GM12872 (cell line): ENCODE results near the gene HIVEP1.

ENCODE experiments used
- TF ChIP-seq, protein P1 (sequence below): IDR thresholded peaks from 3 replicates; pipeline ENCODE4 v1.5.1; 2011; ENCODE audit warnings: low read depth, mild to moderate bottlenecking, low read length, moderate library complexity; ENCODE audit not compliant: insufficient read depth

Gene HIVEP1

DNA sequence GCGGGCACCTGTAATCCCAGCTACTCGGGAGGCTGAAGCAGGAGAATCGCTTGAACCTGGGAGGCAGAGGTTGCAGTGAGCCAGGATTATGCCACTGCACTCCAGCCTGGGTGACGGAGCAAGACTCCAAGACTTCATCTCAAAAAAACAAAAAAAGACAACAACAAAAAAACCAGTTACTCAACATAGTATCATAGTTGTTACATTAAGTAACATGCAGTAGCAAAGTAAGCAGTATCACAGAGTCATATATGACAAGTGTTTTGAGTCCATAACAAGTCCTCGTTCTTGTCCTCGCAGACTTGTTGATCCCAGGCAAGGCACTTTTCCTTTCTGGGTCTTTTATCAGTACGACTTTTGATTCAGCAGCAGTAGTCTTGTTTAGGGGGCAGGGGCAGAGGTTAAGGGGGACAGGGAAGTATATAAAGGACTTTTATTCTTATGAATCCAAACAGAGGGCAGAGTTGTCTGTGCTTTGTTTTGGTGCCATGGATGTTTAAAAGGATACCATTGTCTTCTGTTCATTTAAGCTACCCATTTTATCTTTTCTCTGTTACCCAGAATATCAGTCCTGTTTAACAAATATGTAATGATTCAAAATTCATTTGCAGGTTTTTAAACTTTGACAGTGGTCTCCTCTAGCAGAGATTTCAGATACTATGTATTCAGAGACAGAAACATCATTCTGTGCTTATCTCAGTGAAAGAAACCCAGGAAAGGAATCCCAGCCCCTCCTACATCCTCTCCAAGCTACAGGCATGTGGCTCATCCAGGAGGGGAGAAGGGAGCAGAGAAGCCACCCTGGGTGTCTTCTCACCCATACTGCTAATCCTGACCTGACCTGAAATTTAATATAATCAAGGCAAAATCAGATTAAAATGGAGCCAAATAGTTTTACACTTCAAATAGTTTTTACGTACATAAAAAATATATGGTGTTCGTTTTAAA, 140.2 kb downstream of the HIVEP1 start:
- TF ChIP-seq, protein P1, sequence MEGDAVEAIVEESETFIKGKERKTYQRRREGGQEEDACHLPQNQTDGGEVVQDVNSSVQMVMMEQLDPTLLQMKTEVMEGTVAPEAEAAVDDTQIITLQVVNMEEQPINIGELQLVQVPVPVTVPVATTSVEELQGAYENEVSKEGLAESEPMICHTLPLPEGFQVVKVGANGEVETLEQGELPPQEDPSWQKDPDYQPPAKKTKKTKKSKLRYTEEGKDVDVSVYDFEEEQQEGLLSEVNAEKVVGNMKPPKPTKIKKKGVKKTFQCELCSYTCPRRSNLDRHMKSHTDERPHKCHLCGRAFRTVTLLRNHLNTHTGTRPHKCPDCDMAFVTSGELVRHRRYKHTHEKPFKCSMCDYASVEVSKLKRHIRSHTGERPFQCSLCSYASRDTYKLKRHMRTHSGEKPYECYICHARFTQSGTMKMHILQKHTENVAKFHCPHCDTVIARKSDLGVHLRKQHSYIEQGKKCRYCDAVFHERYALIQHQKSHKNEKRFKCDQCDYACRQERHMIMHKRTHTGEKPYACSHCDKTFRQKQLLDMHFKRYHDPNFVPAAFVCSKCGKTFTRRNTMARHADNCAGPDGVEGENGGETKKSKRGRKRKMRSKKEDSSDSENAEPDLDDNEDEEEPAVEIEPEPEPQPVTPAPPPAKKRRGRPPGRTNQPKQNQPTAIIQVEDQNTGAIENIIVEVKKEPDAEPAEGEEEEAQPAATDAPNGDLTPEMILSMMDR: no peak

- TF ChIP-seq, protein P1: peak; percentile 51; the same call in 2 of the 3 replicates
Observed at GRCh38 chr6:12158686-12159415, 146.7 kb downstream of the HIVEP1 start.

- TF ChIP-seq, protein P1: no peak
Observed at GRCh38 chr6:12160326-12160725, 148.2 kb downstream of the HIVEP1 start.

GRCh38 chr6:12162213-12162612, 150.1 kb downstream of the HIVEP1 start:
- TF ChIP-seq, protein P1: no peak

- TF ChIP-seq, protein P1: no peak
Observed at GRCh38 chr6:12163149-12163548, 151.0 kb downstream of the HIVEP1 start.

DNA sequence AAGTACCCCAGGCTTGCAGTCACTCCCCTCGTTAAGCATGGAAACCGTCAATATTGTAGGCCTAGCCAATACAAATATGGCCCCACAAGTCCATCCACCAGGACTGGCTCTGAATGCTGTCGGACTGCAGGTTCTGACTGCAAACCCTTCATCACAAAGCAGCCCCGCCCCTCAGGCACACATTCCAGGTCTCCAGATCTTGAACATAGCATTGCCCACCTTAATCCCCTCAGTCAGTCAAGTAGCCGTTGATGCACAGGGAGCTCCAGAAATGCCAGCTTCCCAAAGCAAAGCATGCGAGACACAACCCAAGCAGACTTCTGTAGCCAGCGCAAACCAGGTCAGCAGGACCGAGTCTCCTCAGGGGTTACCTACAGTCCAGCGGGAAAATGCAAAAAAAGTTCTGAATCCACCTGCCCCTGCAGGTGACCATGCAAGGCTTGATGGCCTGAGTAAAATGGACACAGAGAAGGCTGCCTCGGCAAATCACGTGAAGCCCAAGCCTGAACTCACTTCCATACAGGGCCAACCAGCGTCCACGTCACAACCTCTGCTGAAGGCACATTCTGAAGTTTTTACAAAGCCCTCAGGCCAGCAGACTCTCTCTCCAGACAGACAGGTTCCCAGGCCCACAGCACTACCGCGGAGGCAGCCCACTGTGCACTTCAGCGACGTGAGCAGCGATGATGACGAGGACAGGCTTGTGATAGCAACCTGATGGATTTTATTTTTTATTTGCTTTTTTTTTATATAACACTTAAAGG, 151.8 kb downstream of the HIVEP1 start:
- TF ChIP-seq, protein P1: no peak

- TF ChIP-seq, protein P1: no peak
Observed at GRCh38 chr6:12164508-12164770, 152.3 kb downstream of the HIVEP1 start.
